Measurements from ENCODE around the gene ADGRG6.
"Not testable (repeated sequence)": the region's sequence is repeated elsewhere in the genome, so short reads cannot be mapped to it uniquely, and the experiment has no call there.

Gene ADGRG6

DNA sequence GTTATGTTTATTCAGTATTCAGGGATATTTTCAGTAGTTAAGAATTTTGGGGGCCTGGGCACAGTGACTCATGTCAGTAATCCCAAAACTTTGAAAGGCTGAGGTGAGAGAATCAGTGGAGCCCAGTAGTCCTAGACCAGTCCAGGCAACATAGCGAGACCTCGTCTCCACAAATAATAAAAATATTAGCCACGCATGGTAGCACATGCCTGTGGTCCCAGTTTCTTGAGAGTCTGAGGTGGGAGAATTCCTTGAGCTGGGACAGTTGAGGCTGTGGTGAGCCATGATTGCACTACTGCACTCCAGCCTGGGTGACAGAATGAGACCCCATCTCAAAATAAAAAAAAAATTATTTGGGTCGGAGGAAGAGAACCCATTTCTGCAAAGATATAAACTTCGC, 20.3 kb downstream of the ADGRG6 start:
- DNase-seq = no peak

DNA sequence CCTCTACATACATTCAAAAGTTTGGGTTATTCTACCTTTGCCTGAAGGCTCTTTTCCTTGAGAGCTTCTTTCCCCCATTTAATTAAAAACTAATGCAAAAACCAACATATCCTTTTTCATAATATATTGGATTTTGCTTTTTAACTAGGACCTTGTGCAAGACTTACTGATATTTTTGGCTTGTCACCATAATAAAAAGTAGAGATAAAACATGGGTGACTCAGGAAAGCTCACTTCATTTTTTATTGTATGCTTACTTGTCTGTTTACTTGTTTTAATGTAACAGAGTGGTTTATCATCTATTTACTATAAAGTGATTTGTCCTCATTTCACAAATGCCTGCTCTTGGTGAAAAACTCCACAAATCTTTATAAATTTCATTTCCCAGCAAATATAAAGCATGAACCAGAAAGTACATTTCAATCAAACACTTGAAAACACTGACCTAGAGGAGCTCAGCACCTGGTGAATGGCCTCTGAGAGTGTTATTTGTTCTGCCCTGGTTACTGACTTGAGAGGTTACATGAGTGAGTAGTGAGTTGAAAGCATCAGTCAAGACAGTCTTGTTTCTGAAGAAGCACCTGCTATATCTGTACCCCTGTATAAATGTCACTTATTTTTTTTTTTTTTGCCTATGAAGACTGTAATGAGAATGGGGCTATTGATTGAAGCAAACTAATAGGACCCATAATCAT, 20.8 kb downstream of the ADGRG6 start:
- DNase-seq = no peak

- no peak for DNase-seq
Observed at GRCh38 chr6:142323377-142323776, 21.6 kb downstream of the ADGRG6 start.

- DNase-seq = no peak
Observed at GRCh38 chr6:142324111-142324510, 22.3 kb downstream of the ADGRG6 start.

DNA sequence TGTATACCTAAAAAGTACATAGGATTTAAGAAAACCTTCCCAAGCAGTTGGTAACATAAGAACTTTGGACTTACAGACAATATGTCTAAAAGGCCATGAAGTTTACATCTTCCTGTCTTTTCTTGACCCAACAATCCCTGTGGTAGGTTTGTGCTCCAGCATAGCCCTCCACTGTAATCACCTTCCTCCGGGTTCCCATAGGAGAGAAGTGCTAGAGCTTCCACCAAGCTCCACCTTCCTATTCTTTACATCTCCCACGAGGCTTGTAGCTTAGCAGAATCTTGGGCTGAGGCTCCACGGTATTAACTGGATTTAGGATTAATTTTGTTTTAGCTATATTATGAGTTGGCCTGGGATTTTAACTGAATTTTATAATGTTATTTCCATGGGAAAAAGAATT, 23.3 kb downstream of the ADGRG6 start:
- no peak for DNase-seq

GRCh38 chr6:142326540-142326939, 24.7 kb downstream of the ADGRG6 start:
- no peak for DNase-seq

DNA sequence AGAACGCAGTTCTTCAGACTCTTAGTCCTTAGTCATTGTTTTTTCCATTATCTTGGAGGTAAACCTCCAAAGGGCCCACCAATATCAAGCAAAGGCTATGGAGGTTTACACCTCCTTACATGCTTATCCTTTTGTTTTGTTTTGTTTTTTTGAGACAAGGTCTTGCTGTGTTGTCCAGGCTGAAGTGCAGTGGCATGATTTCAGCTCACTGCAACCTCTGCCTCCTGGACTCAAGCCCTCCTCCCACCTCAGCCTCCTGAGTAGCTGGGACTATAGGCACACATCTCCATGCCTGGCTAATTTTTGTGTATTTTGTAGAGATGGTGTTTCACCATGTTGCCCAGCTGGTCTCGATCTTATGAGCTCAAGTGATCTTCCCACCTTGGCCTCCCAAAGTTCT, 26.3 kb downstream of the ADGRG6 start:
- no peak for DNase-seq

DNA sequence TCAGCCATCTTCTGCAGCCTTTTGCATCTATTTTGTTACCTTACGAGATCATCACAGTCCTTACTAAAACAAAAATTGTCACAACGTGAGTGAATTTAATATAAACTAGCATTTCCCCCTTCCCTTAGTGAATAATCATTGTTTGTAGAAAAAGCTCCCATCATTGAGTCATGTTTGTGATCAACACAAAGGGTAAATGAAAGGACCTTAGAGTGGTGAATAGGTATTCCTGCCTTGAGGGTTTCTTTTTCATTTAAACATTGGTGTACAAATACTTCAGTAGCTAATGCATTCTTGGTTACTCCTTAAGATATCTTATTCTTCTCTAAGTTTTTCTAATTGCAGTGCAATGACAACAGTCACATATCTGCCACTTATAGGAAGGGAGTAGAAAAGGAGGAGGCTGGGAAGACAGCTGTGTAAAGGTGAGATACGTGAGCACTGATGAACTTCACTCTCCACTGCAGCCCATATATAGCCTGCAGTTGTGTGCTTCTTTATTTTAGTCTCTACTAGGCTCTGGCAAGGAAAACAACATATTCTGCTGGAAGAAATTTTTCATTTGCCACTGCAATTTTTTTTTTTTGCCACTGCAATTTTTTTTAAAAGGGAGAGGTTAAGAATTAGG, 27.8 kb downstream of the ADGRG6 start:
- DNase-seq = no peak

GRCh38 chr6:142331075-142331551, 29.3 kb downstream of the ADGRG6 start:
- DNase-seq = no peak

DNA sequence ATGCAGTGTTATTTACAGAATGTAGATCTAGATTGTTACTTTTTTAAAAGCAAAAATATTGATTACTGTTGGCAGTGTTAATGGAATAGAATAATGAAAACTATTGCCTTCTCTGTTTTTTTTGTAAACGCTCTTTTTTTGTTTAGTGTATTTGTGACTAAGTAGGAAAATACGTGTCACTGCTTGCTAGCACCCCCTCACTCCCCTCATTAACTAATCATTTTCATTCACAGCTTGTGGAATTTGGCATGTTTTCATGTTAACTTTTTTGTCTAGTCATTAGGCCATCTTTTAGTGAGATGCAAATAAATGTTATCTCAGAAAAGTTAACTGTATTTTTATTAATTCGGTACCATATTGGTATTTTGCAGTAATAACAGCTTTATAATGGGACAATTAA, 29.8 kb downstream of the ADGRG6 start:
- no peak for DNase-seq

DNA sequence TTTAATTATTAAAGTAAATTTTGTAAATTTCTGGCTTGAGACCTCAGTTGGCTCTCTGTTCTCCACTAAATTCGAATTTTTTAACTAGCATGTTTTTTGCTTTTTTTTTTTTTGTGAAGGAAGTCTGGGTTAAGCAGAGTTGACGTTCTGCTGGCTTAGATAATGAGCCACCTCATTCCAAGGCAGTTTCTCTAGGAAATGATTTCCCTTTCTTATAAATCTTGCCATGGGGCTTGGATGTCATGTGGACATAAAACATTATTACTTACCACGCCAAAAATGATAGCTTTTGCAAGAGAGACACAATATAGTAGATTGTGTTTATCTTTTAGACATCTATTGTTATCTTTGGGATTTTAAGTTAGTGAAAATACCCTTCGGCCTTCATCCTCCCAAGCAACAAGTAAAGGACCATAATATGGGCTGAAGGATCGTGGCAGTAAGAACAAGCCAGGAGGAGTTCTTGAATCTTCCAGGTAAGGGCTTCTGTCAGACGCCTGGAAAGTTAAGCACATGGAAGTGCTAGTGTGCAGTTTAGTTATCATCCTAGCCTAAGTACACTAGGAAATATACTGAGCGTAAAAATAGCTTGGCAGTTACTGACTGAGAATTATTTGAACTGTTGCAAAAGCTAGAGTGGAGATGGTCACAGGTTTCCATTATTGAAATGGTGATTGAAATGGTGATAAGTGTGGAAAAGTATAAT, 30.7 kb downstream of the ADGRG6 start:
- no peak for DNase-seq

DNA sequence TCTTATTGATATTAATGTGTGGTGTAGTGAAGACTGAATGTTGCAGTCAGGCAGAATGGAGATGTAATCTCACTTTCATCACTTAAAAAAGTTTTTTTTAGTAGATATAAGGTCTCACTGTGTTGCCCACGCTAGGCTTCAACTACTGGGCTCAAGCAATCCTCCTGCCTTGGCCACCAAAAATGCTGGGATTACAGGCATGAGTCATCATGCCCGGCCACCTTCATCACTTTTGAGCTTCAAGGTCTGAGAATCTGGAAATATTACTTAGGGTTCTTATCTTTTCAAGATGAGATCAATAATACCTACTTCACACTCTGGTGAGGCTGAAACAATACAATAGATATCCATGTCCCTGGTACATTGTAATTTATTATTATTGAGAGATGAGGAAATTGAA, 31.6 kb downstream of the ADGRG6 start:
- DNase-seq = no peak

- no peak for DNase-seq
Observed at GRCh38 chr6:142334294-142334693, 32.5 kb downstream of the ADGRG6 start.

GRCh38 chr6:142335415-142335814, 33.6 kb downstream of the ADGRG6 start:
- no peak for DNase-seq

- no peak for DNase-seq
Observed at GRCh38 chr6:142336183-142336582, 34.4 kb downstream of the ADGRG6 start.

- DNase-seq = no peak
Observed at GRCh38 chr6:142336787-142337186, 35.0 kb downstream of the ADGRG6 start.

DNA sequence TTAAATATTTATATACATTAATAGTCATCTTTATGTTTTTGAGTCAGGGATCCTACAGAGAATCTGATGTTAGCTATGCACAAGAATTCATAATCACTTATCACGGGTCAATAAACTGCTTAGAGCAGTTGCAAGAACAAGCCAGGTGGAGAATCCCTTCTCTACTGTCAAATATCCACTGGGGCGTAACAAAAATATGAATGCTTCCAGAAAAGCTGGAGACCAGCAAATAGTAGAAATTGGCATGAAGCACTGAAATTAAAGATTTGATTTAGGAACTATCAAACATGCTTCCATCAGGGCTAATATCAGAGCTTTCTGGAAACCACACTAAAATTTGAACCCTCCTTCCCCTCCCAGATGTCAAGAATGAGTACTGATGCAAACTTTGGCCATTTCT, 37.3 kb downstream of the ADGRG6 start:
- no peak for DNase-seq

DNA sequence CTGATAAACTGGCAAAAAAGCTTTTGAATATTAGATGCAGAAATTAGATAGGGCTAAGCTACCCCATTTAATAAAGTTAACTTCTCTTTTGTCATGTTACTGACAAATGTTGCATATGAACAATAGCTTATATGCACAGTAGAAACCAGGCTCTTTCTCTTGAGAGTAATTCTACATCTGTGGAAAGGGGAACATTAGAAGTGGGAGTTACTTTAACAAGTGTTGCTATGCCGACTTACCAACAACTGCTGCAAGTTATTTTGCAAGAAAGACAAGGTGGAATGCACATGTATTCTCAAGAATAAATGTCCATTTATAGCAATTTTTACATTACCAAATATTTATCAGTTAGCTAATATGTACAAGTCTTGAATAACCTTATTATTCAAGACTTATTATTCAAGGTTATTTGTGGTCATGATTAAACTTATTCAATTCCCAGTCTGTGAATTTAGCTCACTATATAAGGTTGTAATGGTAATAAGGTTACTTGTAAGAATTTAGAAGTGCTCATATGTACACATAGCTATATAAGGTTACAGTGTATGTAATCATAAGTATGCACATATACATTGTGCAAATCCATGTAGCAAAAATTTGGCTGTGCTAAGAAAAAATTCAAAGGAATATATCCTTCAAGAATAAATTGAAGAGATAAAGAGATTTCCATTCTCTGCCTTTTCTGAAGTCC, 38.3 kb downstream of the ADGRG6 start:
- no peak for DNase-seq

- no peak for DNase-seq
Observed at GRCh38 chr6:142341855-142342330, 40.1 kb downstream of the ADGRG6 start.

DNA sequence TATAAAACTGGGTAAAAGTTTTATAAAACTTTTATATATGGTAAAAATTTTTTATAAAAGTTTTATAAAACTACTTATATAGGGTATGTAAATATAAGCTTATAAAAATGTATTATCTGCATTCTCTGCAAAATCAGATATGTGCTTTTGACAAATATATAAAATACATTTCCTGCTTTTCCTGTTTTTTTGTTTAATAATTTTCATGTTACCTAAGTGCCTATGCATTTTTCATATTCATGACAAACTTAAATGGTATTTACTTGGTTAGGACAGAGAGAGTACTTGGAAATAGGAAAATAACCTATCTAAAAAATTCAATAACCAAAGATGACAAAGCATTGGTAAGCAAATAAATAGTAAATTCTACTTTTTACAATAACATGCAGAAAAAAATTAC, 41.2 kb downstream of the ADGRG6 start:
- no peak for DNase-seq

DNA sequence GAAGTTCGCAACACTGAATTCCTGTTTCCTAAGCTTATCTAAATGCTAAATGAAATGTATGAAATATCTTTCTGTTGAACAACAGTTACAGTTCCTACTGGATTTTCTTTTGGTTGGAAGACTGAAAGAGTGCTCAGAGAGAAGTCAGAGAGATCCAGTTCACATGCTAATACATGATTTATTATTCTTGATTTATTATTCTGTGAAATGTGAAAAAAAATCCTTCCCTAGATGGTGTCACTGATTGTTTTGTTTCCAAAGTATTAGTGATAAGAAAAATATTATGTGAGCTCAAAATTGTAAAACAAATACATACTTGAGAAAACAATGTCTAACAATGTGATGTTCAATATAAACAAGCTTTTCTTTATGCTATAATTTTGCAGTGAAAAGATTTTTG, 42.1 kb downstream of the ADGRG6 start:
- DNase-seq = no peak

- DNase-seq = no peak
Observed at GRCh38 chr6:142345261-142345660, 43.5 kb downstream of the ADGRG6 start.

DNA sequence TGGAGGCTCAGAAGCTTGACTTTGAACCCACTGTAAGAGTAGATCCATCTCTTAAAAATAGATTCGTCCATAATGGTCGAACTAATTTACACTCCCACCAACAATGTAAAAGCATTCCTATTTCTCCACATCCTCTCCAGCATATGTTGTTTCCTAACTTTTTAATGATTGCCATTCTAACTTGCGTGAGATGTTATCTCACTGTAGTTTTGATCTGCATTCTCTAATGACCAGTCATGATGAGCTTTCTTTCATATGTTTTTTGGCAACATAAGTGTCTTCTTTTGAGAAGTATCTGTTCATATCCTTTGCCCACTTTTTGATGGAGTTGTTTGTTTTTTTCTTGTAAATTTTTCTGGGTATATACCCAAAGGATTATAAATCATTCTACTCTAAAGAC, 44.4 kb downstream of the ADGRG6 start:
- DNase-seq = not testable (repeated sequence)
